Cardiac muscle cell (in vitro differentiated cells and primary cell): ENCODE data around the gene ENG. TPM values are rescaled to one million over a fixed set of nuclear protein-coding genes. Genes with fewer than 3 reads are reported as not detected.

Source experiments
- DNase-seq, 2 donors: peaks; one replicate each; pipeline versions ENCODE4 v3.0.0 to v3.0.0-alpha.2; 2010 to 2017; ENCODE audit warnings: low read depth in 1 of 2, low spot score in 1 of 2
- H3K27ac ChIP-seq: fragments of 200-600 bp; sonication (generic); 2 replicates; pipeline ENCODE4 v1.5.1; 2016
- H3K27me3 ChIP-seq: fragments of 200-600 bp; sonication (generic); 2 replicates; pipeline ENCODE4 v1.6.0; 2016; ENCODE audit warnings: control low read depth
- H3K36me3 ChIP-seq: fragments of 200-600 bp; sonication (generic); 2 replicates; pipeline ENCODE4 v1.5.1; 2016; ENCODE audit warnings: control low read depth
- H3K4me1 ChIP-seq: fragments of 200-600 bp; sonication (generic); 2 replicates; pipeline ENCODE4 v1.8.1; 2017; ENCODE audit warnings: low read depth, mild to moderate bottlenecking, mixed run types
- H3K4me3 ChIP-seq: fragments of 200-600 bp; sonication (generic); 2 replicates; pipeline ENCODE4 v1.5.1; 2016; ENCODE audit warnings: mild to moderate bottlenecking
- H3K9me3 ChIP-seq: fragments of 200-600 bp; sonication (generic); 2 replicates; pipeline ENCODE4 v1.5.1; 2017; ENCODE audit warnings: low read depth, mild to moderate bottlenecking, control low read depth
- polyA plus RNA-seq: library from polyadenylated mRNA; unstranded; fragments of >200 nt; fragmentation: Nextera tagmentation; extraction: Ambion mirVana; gene quantifications from 2 replicates; pipeline ENCODE4 v1.2.1, GENCODE V29; 2016
- total RNA-seq: library from RNA; depleted of rRNA; stranded (reverse); fragments of >200 nt; gene quantifications from 2 replicates; pipeline ENCODE4 v1.2.3, GENCODE V29; 2016
- TF ChIP-seq, protein P1 (sequence below): IDR thresholded peaks from 2 replicates; pipeline ENCODE4 v1.5.1; 2012; ENCODE audit warnings: low read depth, mild to moderate bottlenecking, low read length

ENG gene
- total and polyA plus RNA-seq, 2 experiments from 2014 or later = 12.6 to 15.8 TPM

DNA sequence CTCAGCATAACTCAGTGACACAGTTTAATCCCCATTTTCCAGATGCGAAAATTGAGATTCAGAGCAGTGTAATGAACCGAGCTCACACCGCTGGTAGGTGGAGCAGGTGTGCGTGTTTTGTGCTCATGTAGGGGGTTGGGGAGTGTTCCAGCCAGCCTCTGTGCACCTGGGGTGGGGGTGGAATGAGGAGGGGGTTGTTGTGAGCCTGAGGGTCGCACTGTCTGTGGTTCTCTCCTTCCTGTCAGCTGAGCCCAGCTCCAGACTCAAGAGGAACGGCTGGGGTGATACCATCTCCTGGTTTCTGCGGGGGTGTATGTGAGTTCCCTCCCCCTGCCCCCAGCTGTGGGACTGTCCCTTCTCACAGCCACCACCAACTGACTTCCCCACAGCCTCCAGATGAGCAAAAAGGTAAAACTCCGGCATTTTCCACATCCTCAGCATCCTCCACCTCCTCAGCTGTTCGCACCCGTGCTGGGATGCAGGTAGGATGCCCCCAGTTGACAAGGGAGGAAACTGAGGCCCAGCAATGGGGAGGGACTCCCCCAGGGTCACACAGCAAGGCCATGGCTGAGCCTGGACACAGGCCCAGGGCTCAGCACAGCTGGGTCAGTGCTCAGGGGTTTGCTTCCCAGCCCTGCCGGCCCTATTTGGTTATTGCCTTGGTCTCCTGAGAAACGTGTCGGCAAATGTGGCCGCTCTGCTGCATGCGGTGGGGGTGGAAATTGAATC lies 78.1 kb downstream of the ENG start:
- Histone ChIP-seq H3K27ac (no peak overlapping the region), H3K27me3 (no peaks in the 10 kb centered on the region), H3K36me3 (no peaks in the 10 kb centered on the region), H3K4me1 (peaks cover 11% of the 10 kb centered on the region), H3K4me3 (no peak overlapping the region), H3K9me3 (no peaks in the 10 kb centered on the region)
- TF ChIP-seq, protein P1, sequence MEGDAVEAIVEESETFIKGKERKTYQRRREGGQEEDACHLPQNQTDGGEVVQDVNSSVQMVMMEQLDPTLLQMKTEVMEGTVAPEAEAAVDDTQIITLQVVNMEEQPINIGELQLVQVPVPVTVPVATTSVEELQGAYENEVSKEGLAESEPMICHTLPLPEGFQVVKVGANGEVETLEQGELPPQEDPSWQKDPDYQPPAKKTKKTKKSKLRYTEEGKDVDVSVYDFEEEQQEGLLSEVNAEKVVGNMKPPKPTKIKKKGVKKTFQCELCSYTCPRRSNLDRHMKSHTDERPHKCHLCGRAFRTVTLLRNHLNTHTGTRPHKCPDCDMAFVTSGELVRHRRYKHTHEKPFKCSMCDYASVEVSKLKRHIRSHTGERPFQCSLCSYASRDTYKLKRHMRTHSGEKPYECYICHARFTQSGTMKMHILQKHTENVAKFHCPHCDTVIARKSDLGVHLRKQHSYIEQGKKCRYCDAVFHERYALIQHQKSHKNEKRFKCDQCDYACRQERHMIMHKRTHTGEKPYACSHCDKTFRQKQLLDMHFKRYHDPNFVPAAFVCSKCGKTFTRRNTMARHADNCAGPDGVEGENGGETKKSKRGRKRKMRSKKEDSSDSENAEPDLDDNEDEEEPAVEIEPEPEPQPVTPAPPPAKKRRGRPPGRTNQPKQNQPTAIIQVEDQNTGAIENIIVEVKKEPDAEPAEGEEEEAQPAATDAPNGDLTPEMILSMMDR = no peak
- peak in 1 of 2 donors; percentile 72 for DNase-seq

DNA sequence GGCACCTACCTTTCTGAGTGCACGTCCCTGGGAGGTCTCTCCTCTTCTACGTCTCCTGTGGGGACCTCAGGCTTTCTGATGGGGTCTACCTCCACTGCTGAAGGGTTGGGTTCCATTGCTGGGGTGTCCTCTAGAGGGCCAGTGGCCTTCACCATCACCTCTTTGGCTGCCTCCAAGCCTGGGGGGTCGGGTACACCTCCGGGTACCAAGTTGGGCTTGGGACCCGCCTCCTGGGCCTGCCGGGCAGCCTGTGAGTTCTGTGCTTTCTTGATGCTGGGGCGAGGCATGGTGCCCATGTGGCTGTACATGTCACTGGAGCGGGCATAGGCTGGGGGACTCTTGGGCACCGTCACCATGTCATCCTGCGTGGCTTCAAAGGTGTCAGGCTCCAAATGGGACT lies 80.5 kb downstream of the ENG start:
- Histone ChIP-seq H3K27me3 (no peaks in the 10 kb centered on the region), H3K36me3 (no peaks in the 10 kb centered on the region), H3K9me3 (no peaks in the 10 kb centered on the region), H3K4me3 (no peak overlapping the region), H3K27ac (no peak overlapping the region), H3K4me1 (peaks cover 11% of the 10 kb centered on the region)
- TF ChIP-seq, protein P1 = no peak
- DNase-seq = no peak

DNA sequence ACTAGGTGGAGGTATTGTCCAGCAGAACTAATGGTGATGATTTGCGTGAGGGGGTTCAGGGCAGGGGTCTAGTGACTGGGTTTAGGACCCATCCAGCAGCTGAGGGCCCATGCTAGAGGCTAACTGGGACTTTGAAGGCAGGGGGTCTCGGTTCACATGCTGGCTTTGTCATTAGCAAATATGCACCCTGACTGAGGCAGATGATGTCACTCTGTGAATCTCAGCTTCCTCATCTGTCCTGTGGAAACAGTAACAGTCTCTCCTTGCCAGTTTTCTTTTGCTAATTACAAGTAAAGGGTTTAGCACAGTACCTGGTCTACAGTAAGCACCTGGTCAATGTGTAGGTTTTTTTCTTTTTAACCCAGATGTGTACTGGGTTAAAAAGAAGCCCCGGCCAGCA lies 81.2 kb downstream of the ENG start:
- H3K36me3 ChIP-seq = no peaks in the 10 kb centered on the region
- no peaks in the 10 kb centered on the region for H3K27me3 ChIP-seq
- no peak overlapping the region for H3K27ac ChIP-seq
- no peak overlapping the region for H3K4me3 ChIP-seq
- no peaks in the 10 kb centered on the region for H3K9me3 ChIP-seq
- peaks cover 5% of the 10 kb centered on the region for H3K4me1 ChIP-seq
- no peak for DNase-seq
- TF ChIP-seq, protein P1 = no peak

DNA sequence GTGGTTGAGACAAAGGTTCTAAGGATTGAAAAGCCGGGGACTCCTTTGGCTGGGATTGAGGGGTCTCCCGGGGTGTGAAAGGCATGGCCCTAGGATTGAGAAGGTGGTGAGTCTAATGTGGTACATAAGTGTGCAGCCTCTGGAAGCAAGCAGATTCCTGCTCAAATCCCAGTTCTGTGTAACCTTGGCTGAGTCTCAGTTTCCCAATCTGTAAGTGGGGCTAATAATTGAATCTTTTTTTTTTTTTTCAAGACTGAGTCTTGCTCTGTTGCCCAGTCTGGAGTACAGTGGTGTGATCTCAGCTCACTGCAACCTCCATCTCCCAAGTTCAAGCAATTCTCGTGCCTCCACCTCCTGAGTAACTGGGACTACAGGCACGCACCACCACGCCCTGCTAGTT lies 81.9 kb downstream of the ENG start:
- Histone ChIP-seq H3K36me3 (no peaks in the 10 kb centered on the region), H3K27me3 (no peaks in the 10 kb centered on the region), H3K4me1 (no peaks in the 10 kb centered on the region), H3K9me3 (no peaks in the 10 kb centered on the region), H3K4me3 (no peak overlapping the region), H3K27ac (no peak overlapping the region)
- TF ChIP-seq, protein P1 = no peak
- no peak for DNase-seq

DNA sequence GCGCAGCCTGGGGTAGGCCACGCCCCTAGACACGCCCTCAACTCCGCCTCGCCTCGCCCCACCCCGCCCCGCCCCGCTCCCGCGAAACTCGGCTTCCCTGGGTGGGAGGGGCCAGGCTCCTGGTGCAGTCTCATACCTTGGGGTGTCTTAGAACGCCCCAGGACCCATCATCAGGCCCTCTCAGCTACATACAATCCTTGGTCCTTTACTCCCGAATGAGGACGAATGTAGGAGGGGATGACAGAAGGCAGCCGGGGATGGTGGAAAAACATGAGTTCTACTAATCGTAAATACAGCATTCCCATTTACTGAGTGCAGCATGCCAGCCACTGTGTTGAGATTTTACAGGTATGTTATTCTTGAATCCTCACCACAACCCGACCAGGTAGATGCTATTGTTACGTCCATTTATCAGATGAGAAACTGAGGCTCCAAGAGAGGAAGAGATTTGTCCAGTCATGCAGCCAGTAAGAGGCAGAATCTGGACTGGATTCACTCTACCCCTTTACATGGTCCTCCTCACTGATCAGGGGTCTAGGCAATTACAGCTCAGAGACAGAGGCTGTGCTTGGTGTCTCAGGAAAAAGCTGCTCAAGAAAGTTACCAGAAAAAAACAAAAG lies 82.8 kb downstream of the ENG start:
- no peak overlapping the region for H3K27ac ChIP-seq
- peak overlapping the region; percentile 12 for H3K4me3 ChIP-seq
- TF ChIP-seq, protein P1 = no peak
- no peaks in the 10 kb centered on the region for H3K9me3 ChIP-seq
- H3K36me3 ChIP-seq = no peaks in the 10 kb centered on the region
- no peaks in the 10 kb centered on the region for H3K27me3 ChIP-seq
- H3K4me1 ChIP-seq = no peaks in the 10 kb centered on the region
- no peak for DNase-seq
